HG03175 (cell line): Measurements from ENCODE around the gene PYGO2.
"Not testable (repeated sequence)": the region's sequence is repeated elsewhere in the genome, so short reads cannot be mapped to it uniquely, and the experiment has no call there.

ENCODE experiments used
- ATAC-seq: cut with Tn5 transposase; IDR thresholded peaks from one replicate; pipeline ENCODE4 v1.9.1; 2021; ENCODE audit warnings: mild to moderate bottlenecking, moderate library complexity; ENCODE audit not compliant: unreplicated experiment

PYGO2 gene

DNA sequence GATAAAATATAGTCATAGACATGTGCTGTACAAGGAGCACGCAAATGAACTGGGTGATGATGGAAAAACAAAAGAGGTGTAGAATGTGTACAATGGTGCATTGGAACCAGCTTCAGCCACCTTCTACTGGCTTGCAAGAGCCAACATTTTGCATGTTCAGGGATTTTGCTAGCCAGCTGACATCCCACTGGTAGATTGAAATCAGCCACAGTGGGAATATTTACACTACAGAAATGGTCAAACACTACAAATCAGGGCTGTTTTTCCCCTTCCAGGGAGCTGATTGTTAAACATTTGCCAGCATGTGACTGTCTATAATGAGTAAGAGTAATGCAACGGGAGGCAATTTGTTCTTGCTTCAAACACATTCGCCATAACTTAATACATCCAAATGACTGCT, 48.3 kb downstream of the PYGO2 start:
- no peak for ATAC-seq

DNA sequence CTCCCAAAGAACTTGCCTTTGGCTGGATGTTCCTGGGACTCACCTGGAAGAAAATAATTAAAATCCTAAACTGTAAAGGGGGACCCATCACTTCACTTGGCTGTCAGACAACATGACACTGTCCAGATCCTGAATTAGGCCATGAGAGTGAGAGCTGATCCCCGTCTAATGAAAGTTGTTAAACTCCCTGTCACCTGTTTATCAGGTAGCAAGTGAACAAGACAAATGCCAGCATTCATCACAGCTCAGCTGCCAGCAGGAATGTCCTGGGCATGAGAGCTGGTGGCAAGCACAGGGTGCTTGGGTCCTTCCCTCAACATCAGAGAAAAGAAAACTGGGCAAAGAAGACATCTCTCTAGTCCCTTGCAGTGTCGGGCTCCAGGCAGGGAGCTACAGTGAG, 48.8 kb downstream of the PYGO2 start:
- ATAC-seq: no peak

DNA sequence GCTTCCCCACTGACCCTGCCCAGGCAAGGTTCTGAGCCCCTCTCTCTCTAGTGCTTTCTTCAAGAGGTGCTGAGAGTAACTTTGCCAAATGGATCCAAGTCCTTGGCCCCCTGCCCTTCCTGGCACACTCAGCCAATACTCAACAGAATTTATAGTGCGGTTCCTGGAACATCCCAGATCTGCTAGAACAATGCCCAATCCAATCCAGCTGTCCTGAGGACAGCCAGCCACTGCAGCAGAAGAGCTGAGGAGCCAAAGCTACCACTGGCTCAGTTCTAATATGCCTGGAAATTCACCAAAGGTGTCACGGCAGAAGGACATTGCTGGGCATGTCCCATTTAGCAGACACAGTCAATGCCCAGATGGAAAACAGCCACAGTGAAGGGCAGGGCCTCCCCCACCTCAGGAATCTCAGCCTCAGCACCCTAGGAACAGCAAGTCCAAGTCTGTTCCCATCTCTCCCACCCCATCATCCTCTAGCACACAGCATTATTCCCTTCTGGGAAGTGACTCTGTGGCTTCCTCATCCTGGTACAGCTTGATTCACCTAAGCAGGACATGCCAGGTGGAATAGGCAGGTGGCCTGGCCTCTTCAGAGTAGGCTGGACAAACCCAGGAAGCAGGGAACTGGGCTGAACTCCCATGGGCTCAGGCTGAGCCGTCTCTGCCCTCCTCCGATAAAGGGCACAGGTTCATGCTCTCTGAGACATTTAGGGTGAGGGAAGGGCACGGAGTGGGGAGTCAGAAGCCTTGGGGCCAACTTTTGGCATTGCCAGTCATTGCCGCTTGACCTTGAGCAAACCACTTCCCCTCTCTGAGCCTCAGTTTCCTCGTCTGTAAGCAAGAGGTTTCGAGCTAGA, 49.7 kb downstream of the PYGO2 start:
- ATAC-seq: no peak

DNA sequence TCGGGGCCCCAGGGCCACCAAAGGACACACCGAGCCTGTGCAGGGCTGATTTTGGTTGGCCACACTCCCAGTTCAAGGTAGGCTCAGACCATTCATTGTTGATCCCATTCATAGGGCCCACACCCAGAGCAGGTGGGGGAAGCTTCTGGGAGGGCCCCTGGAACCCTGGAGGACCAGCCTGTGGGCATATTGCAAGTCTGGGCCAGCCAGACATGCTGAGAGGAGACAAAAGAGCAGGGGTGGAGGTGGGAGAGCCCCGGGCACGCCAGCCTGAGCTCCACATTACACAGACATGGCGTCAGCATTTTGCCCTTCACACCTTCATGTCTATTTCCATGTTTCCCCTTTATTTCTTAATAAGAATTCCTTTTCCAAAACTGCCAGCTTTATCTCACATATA, 50.7 kb downstream of the PYGO2 start:
- no peak for ATAC-seq

DNA sequence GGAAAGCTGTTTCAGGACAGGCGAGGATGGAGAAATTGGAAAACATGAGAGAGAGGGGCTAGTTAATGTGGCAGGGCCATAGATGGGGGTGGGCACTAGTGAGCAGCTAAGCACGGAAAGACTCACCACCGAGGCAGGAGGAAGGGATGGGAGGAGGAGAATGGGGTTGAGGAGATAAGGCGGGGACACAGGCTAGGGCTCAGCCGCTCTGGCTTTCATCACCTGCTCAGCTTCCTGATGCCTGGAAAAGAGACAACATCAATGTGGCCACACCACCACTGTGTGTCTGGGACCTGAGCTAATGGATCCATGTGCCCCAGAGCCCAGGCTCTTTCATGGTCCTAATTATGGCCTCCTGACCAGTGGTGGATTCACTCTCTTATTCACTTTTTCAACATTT, 52.6 kb downstream of the PYGO2 start:
- no peak for ATAC-seq

DNA sequence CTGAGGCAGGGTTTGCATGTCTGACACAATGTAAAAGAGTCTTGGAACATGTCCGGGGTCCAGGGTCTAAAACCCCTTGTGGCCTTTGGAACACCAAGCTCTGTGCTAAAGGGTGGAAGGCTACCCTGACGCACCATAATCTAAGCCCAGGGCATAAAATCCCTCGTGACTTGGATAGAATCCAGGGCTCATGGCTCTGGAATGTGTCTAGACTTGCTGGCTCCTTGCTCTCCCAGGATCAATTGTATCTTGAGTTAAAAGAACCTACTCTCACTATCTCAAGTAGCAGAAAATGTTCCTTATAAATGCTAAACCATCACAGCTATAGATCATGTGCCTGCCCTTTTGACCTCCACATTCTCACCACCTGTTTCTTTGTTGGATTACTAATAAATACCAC, 53.5 kb downstream of the PYGO2 start:
- ATAC-seq: not testable (repeated sequence)
